GM18502 (cell line): Measurements from ENCODE around the gene WDR1.

ENCODE experiments used
- ATAC-seq: cut with Tn5 transposase; IDR thresholded peaks from one replicate; pipeline ENCODE4 v1.9.1; 2021; ENCODE audit warnings: mild to moderate bottlenecking; ENCODE audit not compliant: unreplicated experiment, poor library complexity

The WDR1 gene

DNA sequence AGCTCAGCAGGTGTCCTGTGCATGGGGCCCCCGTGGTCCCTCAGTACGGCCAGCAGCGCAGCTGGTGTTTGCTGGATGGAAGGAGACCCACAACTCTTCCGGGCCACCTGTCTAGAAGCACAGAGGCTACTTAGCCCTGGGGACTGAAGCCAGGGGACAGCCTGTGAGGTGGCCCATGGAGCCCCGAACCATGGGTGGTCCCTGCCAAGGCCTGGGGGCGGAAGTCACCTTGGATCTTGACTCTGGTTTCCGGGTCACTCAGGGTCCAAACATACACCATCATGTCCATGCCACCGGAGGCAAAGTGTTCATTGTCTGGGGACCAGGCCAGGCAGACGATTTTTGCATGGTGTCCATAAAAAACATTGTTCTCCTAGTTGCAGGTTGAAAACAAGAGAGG, 39.5 kb downstream of the WDR1 start:
- no peak for ATAC-seq

GRCh38 chr4:10075953-10076391, 40.6 kb downstream of the WDR1 start:
- no peak for ATAC-seq

GRCh38 chr4:10075158-10075863, 41.3 kb downstream of the WDR1 start:
- ATAC-seq: no peak

DNA sequence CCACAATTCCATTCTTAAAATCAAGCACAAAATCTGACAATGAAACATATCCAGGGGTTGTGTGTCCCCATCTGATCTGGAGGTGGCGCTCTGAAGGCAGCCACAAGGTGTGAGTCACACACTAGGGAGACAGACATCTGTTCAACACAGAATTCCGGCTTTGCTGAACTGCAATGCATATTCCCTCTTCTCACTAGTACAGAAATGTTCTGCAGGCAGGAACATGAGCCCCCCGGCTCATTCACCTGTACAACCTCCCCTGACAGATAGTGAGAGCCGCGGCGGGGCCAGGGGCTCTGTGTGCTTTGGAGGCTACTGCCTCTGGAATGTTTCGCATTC, 41.9 kb downstream of the WDR1 start:
- ATAC-seq: no peak

GRCh38 chr4:10074076-10074766, 42.4 kb downstream of the WDR1 start:
- ATAC-seq: no peak

GRCh38 chr4:10072420-10073017, 44.1 kb downstream of the WDR1 start:
- ATAC-seq: no peak

- ATAC-seq: no peak
Observed at GRCh38 chr4:10069075-10069642, 47.4 kb downstream of the WDR1 start.

GRCh38 chr4:10066670-10067651, 49.6 kb downstream of the WDR1 start:
- ATAC-seq: no peak

- ATAC-seq: no peak
Observed at GRCh38 chr4:10066206-10066605, 50.4 kb downstream of the WDR1 start.

DNA sequence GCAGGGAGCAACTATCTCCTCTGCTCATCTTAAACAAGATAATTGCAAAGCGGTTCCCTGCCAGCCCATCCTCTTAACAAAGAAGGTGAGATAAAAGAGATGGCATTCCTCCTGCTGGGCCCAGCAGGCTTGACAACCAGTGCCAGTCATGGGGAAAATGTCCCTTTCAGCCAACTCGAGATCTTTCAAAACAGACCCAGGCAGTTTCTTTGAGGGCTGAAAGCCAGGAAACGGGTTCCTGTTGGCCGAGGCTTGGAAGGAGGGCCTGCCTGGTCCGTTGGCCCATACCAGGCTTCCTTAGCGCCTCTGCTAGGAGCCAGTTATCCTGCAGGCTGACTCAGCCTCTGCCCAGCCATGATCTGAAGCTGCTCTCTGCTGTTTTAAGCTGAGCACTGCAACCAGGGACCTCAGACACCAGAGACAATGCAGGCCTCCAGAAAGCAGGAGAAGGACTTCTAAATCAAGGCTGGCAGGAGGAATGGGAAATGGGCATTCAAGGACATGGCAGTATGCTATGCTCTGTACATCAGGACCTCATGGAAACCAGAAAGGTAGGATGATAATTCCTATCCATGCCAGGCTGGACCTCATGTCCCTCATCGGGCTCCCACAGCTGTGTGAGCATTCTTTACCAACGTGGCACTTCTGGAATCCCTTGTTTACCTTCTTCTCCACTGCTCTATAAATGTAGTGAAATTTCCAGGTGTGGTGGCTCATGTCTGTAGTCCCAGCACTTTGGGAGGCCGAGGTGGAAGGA, 52.9 kb downstream of the WDR1 start:
- no peak for ATAC-seq

GRCh38 chr4:10061650-10062415, 54.8 kb downstream of the WDR1 start:
- ATAC-seq: no peak

DNA sequence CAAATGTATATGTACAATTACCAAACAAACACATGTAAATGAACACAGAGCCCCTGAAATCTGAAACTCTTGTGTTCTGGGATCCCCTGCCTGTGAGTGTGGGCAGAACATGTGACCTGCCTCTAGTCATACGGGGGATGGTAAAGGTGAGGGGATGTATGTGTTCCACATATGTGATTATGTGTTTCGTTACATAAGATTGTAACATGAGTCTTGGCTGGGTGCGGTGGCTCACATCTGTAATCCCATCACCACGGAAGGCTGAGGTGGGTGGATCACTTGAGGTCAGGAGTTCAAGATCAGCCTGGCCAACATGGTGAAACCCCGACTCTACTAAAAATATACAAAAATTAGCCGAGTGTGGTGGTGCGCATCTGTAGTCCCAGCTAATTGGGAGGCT, 58.2 kb downstream of the WDR1 start:
- no peak for ATAC-seq

DNA sequence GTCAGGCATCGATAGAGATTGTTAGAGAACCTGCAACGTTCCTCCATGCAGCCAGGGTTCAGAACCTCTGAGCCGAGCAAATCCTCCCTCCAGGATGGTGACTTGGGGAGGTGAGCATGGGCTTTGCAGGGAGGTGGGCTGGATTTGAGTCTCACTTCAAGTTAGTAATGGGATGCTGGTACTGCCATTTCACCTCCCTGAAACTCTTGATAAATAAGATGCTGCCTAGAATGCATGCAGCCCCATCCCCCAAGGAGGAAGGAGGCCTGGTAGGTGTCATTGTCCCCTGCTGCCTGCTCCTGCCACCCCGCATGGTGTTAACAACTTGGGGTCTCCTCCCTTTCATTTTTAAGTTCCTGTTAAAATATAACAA, 59.6 kb downstream of the WDR1 start:
- ATAC-seq: no peak

GRCh38 chr4:10056334-10057022, 60.1 kb downstream of the WDR1 start:
- no peak for ATAC-seq

DNA sequence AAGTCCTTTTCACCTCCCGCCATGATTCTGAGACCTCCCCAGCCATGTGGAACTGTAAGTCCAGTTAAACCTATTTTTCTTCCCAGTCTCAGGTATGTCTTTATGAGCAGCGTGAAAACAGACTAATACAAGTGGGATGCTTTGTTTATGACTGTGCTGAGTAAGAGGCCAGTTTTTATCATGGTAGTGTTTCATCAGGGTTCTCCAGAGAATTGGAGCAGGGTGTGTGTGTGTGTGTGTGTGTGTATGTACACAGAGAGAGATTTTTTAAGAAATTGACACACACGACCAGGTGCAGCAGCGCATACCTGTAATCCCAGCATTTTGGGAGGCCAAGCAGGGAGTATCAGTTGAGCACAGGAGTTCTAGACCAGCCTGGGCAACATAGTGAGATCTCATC, 60.7 kb downstream of the WDR1 start:
- ATAC-seq: no peak

DNA sequence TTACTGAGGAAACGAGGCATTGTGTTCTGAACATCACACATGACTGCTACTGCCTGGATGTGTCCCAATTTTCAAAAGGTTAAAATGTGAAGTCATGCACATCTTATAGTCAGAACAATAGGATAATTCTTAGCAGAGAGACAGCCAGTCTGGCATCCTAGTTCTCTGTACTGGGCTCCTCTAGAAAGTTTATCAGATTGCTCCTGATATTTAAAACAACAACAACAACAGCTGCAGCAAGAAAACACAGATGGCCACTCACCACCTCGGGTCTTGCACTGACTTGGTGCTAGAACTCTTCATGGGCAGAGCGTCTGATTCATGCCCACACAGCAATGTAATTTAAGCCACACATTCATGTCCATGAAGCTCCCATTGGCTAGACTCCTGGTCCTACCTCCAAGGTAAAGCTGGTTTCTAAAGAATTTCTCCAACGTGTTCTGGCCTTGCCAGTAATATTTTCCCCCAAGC, 62.0 kb downstream of the WDR1 start:
- ATAC-seq: no peak

- ATAC-seq: no peak
Observed at GRCh38 chr4:10053635-10054453, 62.8 kb downstream of the WDR1 start.
